Fibroblast of lung (primary cell): ENCODE data around the gene SEMA5B. TPM values are rescaled to one million over a fixed set of nuclear protein-coding genes. Genes with fewer than 3 reads are reported as not detected.

Experiments
- DNase-seq, 2 donors: peaks; one replicate each; pipeline versions ENCODE4 v3.0.0 to v3.0.0-alpha.2; 2010; ENCODE audit warnings: low read depth in 2 of 2
- H2AFZ ChIP-seq: 2 replicates; pipeline ENCODE4 v1.5.1; 2012; ENCODE audit warnings: low read length, control low read depth, inconsistent platforms
- H3K27ac ChIP-seq: 2 replicates; pipeline ENCODE4 v1.5.1; 2011; ENCODE audit warnings: low read length, control low read depth; ENCODE audit not compliant: insufficient read depth
- H3K27me3 ChIP-seq: 2 replicates; pipeline ENCODE4 v1.5.1; 2011; ENCODE audit warnings: mild to moderate bottlenecking, low read length; ENCODE audit not compliant: control insufficient read depth, insufficient read depth
- H3K36me3 ChIP-seq: 2 replicates; pipeline ENCODE4 v1.5.1; 2011; ENCODE audit warnings: low read length; ENCODE audit not compliant: control insufficient read depth, insufficient read depth
- H3K4me1 ChIP-seq: 2 replicates; pipeline ENCODE4 v1.5.1; 2011; ENCODE audit warnings: low read length; ENCODE audit not compliant: control insufficient read depth, insufficient read depth; ENCODE audit errors: extremely low read depth
- H3K4me2 ChIP-seq: 2 replicates; pipeline ENCODE4 v1.5.1; 2011; ENCODE audit warnings: low read length, control low read depth; ENCODE audit not compliant: insufficient read depth; ENCODE audit errors: extremely low read depth
- H3K4me3 ChIP-seq, 4 experiments: fragments of 200-600 bp in 1 of 4; sonication (generic) in 1 of 4; replicated peaks in 1 of 4; 2 replicates each; pipeline ENCODE4 v1.5.1; 2011 to 2016; ENCODE audit warnings: low read length in 4 of 4, low read depth in 3 of 4, mild to moderate bottlenecking in 3 of 4, control low read depth in 2 of 4, inconsistent platforms in 1 of 4, mixed read lengths in 1 of 4; ENCODE audit not compliant: insufficient read depth in 1 of 4; ENCODE audit errors: control extremely low read depth in 1 of 4
- H3K79me2 ChIP-seq: 2 replicates; pipeline ENCODE4 v1.5.1; 2012; ENCODE audit warnings: mild to moderate bottlenecking, low read length, inconsistent platforms; ENCODE audit not compliant: control insufficient read depth, insufficient read depth
- H3K9ac ChIP-seq: 2 replicates; pipeline ENCODE4 v1.5.1; 2011; ENCODE audit warnings: mild to moderate bottlenecking, low read length, control low read depth; ENCODE audit not compliant: insufficient read depth
- H3K9me3 ChIP-seq: 2 replicates; pipeline ENCODE4 v1.5.1; 2012; ENCODE audit warnings: low read depth, low read length; ENCODE audit not compliant: control insufficient read depth, insufficient read depth
- H4K20me1 ChIP-seq: 2 replicates; pipeline ENCODE4 v1.5.1; 2011; ENCODE audit warnings: low read length; ENCODE audit not compliant: control insufficient read depth, insufficient read depth; ENCODE audit errors: extremely low read depth
- CTCF ChIP-seq, 2 donors: IDR thresholded peaks in 1 of 2; conservative IDR thresholded peaks in 1 of 2; 1 replicate in 1 of 2; 2 replicates in 1 of 2; pipeline ENCODE4 v1.5.1; 2011 to 2012; ENCODE audit warnings: low read length in 2 of 2, control low read depth in 1 of 2, inconsistent platforms in 1 of 2, low read depth in 1 of 2, mild to moderate bottlenecking in 1 of 2
- EZH2 ChIP-seq: IDR thresholded peaks from 2 replicates; pipeline ENCODE4 v1.5.1; 2012; ENCODE audit warnings: low read length, control low read depth, mild to moderate bottlenecking; ENCODE audit errors: missing control alignments
- polyA plus RNA-seq, 2 donors: library from polyadenylated mRNA; depleted of rRNA in 1 of 2; stranded (reverse) in 1 of 2; unstranded in 1 of 2; fragments of >200 nt; gene quantifications; 2 replicates each; pipeline ENCODE4 v1.2.1, GENCODE V29; 2011 to 2012; ENCODE audit warnings: missing spikeins in 1 of 2
- total RNA-seq: library from RNA; depleted of rRNA; stranded (reverse); fragments of >200 nt; gene quantifications from 2 replicates; pipeline ENCODE4 v1.2.1, GENCODE V29; 2014

The SEMA5B gene
- total and polyA plus RNA-seq, 2 donors (not counting 1 experiment from before 2014, with no cell fraction given) = not detected

GRCh38 chr3:122916580-122916979, 111.0 kb downstream of the SEMA5B start:
- no peaks in the 10 kb centered on the region for H3K79me2 ChIP-seq
- no peaks in the 10 kb centered on the region for H3K4me1 ChIP-seq
- no peak for DNase-seq
- no peaks in the 10 kb centered on the region for H3K36me3 ChIP-seq
- no peak overlapping the region for H3K9ac ChIP-seq
- H3K27me3 ChIP-seq = peaks cover 18% of the 10 kb centered on the region
- no peak overlapping the region for H3K27ac ChIP-seq
- no peak overlapping the region for H2AFZ ChIP-seq
- TF ChIP-seq CTCF (conservative IDR thresholded peaks at IDR 0.05 in 1 of 2, IDR thresholded peaks at IDR 0.05 in 1 of 2; ENCODE audit: low read depth in 1 of 2, low read length in 2 of 2) (no peak), EZH2 (no peak)
- H3K4me2 ChIP-seq = no peak overlapping the region
- H3K9me3 ChIP-seq = no peaks in the 10 kb centered on the region
- H3K4me3 ChIP-seq = no peak overlapping the region
- no peaks in the 10 kb centered on the region for H4K20me1 ChIP-seq

GRCh38 chr3:122916084-122916483, 111.5 kb downstream of the SEMA5B start:
- H3K27ac ChIP-seq = no peak overlapping the region
- H2AFZ ChIP-seq = no peak overlapping the region
- peaks cover 15% of the 10 kb centered on the region for H3K27me3 ChIP-seq
- H3K36me3 ChIP-seq = no peaks in the 10 kb centered on the region
- no peak overlapping the region for H3K4me3 ChIP-seq
- no peaks in the 10 kb centered on the region for H4K20me1 ChIP-seq
- no peaks in the 10 kb centered on the region for H3K9me3 ChIP-seq
- H3K4me1 ChIP-seq = no peaks in the 10 kb centered on the region
- no peak overlapping the region for H3K4me2 ChIP-seq
- DNase-seq = no peak
- TF ChIP-seq EZH2 (no peak), CTCF (conservative IDR thresholded peaks at IDR 0.05 in 1 of 2, IDR thresholded peaks at IDR 0.05 in 1 of 2; ENCODE audit: low read depth in 1 of 2, low read length in 2 of 2) (no peak)
- no peak overlapping the region for H3K9ac ChIP-seq
- H3K79me2 ChIP-seq = no peaks in the 10 kb centered on the region

DNA sequence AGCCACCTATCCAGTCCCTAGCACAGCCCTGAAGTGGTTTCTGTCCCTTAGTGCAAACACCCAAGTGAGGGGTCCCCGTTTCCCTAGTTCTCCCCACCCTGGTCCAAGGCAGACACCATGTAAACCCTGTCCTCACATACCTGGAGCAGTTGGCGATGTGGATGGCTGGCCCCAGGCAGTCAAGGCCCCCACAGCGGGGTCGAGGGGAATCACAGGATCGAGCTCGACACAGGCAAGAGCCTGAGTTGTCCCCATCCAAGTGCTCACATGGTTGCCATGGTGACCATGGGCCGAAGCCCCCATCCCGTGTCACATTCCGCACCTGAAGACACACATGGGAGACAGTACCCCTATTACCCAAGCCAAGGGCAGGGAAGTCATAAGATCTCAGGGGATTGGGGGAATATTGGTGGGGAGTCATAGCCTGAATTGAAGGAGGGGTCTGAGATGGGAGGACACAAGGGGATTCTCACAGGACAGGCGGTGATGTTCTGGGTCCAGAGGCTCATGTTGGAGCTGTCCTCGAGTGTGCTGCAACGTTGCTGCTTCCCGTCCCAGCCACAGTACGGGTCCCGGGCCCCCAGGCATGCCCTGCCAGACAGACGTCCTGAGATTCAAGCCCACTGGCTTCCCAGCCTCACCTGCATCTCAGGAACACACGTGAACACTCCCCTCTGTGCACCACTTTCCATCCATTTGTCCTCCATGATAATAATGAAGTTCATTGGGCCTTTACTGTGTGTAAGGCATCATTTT, 112.1 kb downstream of the SEMA5B start:
- DNase-seq = no peak
- H3K4me2 ChIP-seq = no peak overlapping the region

More for the DNA sequence above, 112.1 kb downstream of the SEMA5B start:
- H2AFZ ChIP-seq = no peak overlapping the region
- H3K79me2 ChIP-seq = no peaks in the 10 kb centered on the region
- no peaks in the 10 kb centered on the region for H3K4me1 ChIP-seq
- H3K9me3 ChIP-seq = no peaks in the 10 kb centered on the region
- H3K9ac ChIP-seq = no peak overlapping the region
- H3K4me3 ChIP-seq = no peak overlapping the region
- no peaks in the 10 kb centered on the region for H4K20me1 ChIP-seq
- peaks cover 13% of the 10 kb centered on the region for H3K27me3 ChIP-seq
- H3K36me3 ChIP-seq = no peaks in the 10 kb centered on the region
- no peak overlapping the region for H3K27ac ChIP-seq
- no peak for TF ChIP-seq CTCF (conservative IDR thresholded peaks at IDR 0.05 in 1 of 2, IDR thresholded peaks at IDR 0.05 in 1 of 2; ENCODE audit: low read depth in 1 of 2, low read length in 2 of 2)
- no peak for TF ChIP-seq EZH2
